ENCODE data around the gene DNAH11. TPM values are rescaled to one million over a fixed set of nuclear protein-coding genes. Genes with fewer than 3 reads are reported as not detected.

The DNAH11 gene
- polyA plus RNA-seq, 1 donor from 2014 or later, result 0.16 TPM

DNA sequence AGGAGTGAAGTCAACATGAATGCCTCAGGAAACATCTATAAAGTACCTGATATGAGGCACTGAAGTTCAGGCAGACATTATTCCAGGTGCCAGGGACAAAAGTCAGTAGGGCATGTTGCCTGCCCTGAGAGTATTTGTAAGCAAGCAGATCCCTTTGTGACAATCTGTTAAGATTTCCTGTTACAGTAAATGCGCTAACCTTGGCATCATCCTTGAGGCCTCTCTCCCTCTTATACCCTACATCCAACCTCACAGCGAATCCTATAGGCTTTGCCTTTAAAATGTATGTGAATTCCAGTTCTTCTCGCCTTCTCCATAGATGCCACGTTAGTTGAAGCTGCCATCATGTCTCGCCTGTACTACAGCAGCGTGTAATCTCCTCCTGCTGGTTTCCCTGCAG, 165.3 kb downstream of the DNAH11 start:
- Histone ChIP-seq H4K20me1 (ENCODE audit: insufficient read depth) (no peaks in the 10 kb centered on the region), H3K9me2 (ENCODE audit: insufficient read depth, low read length) (no peaks in the 10 kb centered on the region), H3K79me2 (replicated peaks; ENCODE audit: insufficient read depth, low read length) (no peaks in the 10 kb centered on the region), H3K27ac (ENCODE audit: low read length) (no peak overlapping the region), H3F3A (ENCODE audit: insufficient read depth, low read length, poor library complexity, severe bottlenecking) (no peaks in the 10 kb centered on the region), H3K27me3 (ENCODE audit: insufficient read depth, low read depth, low read length) (no peaks in the 10 kb centered on the region), H3K4me3 (ENCODE audit: low read length) (no peak overlapping the region), H3K4me2 (ENCODE audit: low read length) (no peak overlapping the region), H3K36me3 (ENCODE audit: insufficient read depth, low read length) (no peaks in the 10 kb centered on the region), H2AFZ (ENCODE audit: low read depth, low read length) (no peak overlapping the region), H3K9me3 (ENCODE audit: low read length) (no peaks in the 10 kb centered on the region), H3K9ac (ENCODE audit: low read length) (no peak overlapping the region)
- TF ChIP-seq EZH2 (IDR thresholded peaks at IDR 0.05; ENCODE audit: borderline replicate concordance, insufficient read depth, low read length, poor library complexity, severe bottlenecking) (no peak), MXI1 (conservative IDR thresholded peaks at IDR 0.05; ENCODE audit: poor library complexity, severe bottlenecking) (no peak), TAF1 (IDR thresholded peaks at IDR 0.05; ENCODE audit: low read depth) (no peak), SMC3 (conservative IDR thresholded peaks at IDR 0.05; ENCODE audit: poor library complexity) (no peak), EP300 (conservative IDR thresholded peaks at IDR 0.05; ENCODE audit: poor library complexity, severe bottlenecking) (no peak), POLR2AphosphoS5 (IDR thresholded peaks at IDR 0.05) (no peak), RAD21 (conservative IDR thresholded peaks at IDR 0.05) (no peak)
- TF ChIP-seq, protein P1, sequence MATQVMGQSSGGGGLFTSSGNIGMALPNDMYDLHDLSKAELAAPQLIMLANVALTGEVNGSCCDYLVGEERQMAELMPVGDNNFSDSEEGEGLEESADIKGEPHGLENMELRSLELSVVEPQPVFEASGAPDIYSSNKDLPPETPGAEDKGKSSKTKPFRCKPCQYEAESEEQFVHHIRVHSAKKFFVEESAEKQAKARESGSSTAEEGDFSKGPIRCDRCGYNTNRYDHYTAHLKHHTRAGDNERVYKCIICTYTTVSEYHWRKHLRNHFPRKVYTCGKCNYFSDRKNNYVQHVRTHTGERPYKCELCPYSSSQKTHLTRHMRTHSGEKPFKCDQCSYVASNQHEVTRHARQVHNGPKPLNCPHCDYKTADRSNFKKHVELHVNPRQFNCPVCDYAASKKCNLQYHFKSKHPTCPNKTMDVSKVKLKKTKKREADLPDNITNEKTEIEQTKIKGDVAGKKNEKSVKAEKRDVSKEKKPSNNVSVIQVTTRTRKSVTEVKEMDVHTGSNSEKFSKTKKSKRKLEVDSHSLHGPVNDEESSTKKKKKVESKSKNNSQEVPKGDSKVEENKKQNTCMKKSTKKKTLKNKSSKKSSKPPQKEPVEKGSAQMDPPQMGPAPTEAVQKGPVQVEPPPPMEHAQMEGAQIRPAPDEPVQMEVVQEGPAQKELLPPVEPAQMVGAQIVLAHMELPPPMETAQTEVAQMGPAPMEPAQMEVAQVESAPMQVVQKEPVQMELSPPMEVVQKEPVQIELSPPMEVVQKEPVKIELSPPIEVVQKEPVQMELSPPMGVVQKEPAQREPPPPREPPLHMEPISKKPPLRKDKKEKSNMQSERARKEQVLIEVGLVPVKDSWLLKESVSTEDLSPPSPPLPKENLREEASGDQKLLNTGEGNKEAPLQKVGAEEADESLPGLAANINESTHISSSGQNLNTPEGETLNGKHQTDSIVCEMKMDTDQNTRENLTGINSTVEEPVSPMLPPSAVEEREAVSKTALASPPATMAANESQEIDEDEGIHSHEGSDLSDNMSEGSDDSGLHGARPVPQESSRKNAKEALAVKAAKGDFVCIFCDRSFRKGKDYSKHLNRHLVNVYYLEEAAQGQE (IDR thresholded peaks at IDR 0.05; ENCODE audit: borderline replicate concordance), result no peak
- TF ChIP-seq, protein P2, sequence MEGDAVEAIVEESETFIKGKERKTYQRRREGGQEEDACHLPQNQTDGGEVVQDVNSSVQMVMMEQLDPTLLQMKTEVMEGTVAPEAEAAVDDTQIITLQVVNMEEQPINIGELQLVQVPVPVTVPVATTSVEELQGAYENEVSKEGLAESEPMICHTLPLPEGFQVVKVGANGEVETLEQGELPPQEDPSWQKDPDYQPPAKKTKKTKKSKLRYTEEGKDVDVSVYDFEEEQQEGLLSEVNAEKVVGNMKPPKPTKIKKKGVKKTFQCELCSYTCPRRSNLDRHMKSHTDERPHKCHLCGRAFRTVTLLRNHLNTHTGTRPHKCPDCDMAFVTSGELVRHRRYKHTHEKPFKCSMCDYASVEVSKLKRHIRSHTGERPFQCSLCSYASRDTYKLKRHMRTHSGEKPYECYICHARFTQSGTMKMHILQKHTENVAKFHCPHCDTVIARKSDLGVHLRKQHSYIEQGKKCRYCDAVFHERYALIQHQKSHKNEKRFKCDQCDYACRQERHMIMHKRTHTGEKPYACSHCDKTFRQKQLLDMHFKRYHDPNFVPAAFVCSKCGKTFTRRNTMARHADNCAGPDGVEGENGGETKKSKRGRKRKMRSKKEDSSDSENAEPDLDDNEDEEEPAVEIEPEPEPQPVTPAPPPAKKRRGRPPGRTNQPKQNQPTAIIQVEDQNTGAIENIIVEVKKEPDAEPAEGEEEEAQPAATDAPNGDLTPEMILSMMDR (IDR thresholded peaks at IDR 0.05; ENCODE audit: poor library complexity, severe bottlenecking), result no peak

DNA sequence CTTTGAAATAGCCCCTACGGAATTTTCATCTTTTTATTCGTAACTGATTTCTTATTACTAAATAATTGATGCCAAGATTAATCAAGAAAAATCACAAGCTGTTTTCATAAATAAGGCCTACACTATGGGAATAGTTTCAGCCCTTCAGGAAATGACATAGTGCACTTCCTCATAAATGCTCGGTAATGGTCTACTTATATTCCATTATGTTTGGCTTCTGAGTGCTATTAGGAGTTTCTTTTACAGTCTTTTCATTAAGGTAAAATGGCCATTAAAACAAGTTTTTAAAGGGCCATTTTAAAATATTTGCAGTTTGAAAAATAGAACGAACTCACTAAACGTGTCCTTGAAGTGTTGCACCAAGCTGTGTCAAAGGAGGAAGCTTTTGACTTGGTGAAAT, 174.5 kb downstream of the DNAH11 start:
- H3K27me3 ChIP-seq (ENCODE audit: insufficient read depth, low read depth, low read length), result no peaks in the 10 kb centered on the region
- TF ChIP-seq POLR2AphosphoS5 (IDR thresholded peaks at IDR 0.05), result no peak
- no peak for TF ChIP-seq TAF1 (IDR thresholded peaks at IDR 0.05; ENCODE audit: low read depth)
- TF ChIP-seq EP300 (conservative IDR thresholded peaks at IDR 0.05; ENCODE audit: poor library complexity, severe bottlenecking), result no peak
- no peak for TF ChIP-seq MXI1 (conservative IDR thresholded peaks at IDR 0.05; ENCODE audit: poor library complexity, severe bottlenecking)
- no peak for TF ChIP-seq SMC3 (conservative IDR thresholded peaks at IDR 0.05; ENCODE audit: poor library complexity)
- TF ChIP-seq, protein P1 (IDR thresholded peaks at IDR 0.05; ENCODE audit: borderline replicate concordance), result no peak
- TF ChIP-seq EZH2 (IDR thresholded peaks at IDR 0.05; ENCODE audit: borderline replicate concordance, insufficient read depth, low read length, poor library complexity, severe bottlenecking), result no peak
- TF ChIP-seq RAD21 (conservative IDR thresholded peaks at IDR 0.05), result no peak
- TF ChIP-seq, protein P2 (IDR thresholded peaks at IDR 0.05; ENCODE audit: poor library complexity, severe bottlenecking), result no peak
- no peaks in the 10 kb centered on the region for H3K36me3 ChIP-seq (ENCODE audit: insufficient read depth, low read length)
- H3K4me3 ChIP-seq (ENCODE audit: low read length), result no peak overlapping the region
- no peaks in the 10 kb centered on the region for H3K9me3 ChIP-seq (ENCODE audit: low read length)
- no peak overlapping the region for H2AFZ ChIP-seq (ENCODE audit: low read depth, low read length)
- no peaks in the 10 kb centered on the region for H3K9me2 ChIP-seq (ENCODE audit: insufficient read depth, low read length)
- H4K20me1 ChIP-seq (ENCODE audit: insufficient read depth), result no peaks in the 10 kb centered on the region
- no peaks in the 10 kb centered on the region for H3K79me2 ChIP-seq (replicated peaks; ENCODE audit: insufficient read depth, low read length)
- no peak overlapping the region for H3K4me2 ChIP-seq (ENCODE audit: low read length)
- no peak overlapping the region for H3K27ac ChIP-seq (ENCODE audit: low read length)
- H3K9ac ChIP-seq (ENCODE audit: low read length), result no peak overlapping the region
- no peaks in the 10 kb centered on the region for H3F3A ChIP-seq (ENCODE audit: insufficient read depth, low read length, poor library complexity, severe bottlenecking)

Data from neural cell (in vitro differentiated cells).